Fibroblast of mammary gland (primary cell): Measurements from ENCODE around the gene DDX24.
A peak's percentile ranks its signal among the peaks of the same experiment; 100 is the strongest.

Source experiments
- DNase-seq: peaks from one replicate; pipeline ENCODE4 v3.0.0-alpha.2; 2010; ENCODE audit warnings: low read depth
- H3K4me3 ChIP-seq: 2 replicates; pipeline ENCODE4 v1.5.1; 2011; ENCODE audit warnings: low read depth, mild to moderate bottlenecking, low read length, moderate library complexity; ENCODE audit not compliant: control insufficient read depth
- CTCF ChIP-seq: conservative IDR thresholded peaks from 2 replicates; pipeline ENCODE4 v1.5.1; 2011; ENCODE audit warnings: low read depth, low read length, inconsistent platforms; ENCODE audit not compliant: control insufficient read depth, insufficient read depth

DDX24 gene

DNA sequence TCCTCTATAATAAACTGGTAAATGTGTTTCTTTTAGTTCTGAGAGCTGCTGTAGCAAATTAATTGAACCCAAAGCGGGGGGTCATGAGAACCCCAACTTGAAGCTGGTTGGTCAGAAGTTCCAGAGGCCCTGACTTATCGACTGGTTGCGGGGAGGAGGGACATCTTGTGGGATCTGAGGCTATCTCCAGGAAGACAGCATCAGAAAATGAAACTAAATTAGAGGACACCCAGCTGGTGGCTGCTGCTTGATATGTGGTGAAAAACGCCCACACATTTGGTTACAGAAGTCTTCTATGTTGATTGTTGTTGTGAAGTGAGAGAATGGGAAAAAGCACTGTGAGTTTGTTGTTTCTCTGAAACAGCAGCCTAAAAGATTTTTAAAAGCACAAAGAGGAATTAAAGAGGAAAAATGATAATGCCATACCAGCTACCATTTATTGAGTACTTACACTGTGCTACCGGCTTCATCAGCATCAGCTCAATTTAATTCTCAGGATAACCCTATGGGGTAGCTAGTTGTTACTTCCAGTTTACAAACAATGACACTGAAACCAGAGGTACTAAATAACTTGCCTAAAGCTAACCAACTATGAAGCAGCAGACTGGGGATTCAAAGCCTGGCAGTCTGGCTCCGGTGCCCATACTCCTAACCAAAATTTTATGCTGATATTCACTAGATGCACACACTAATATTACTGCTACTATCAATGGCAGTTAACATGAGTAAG is 24.3 kb downstream of the DDX24 start:
- no peak overlapping the region for H3K4me3 ChIP-seq
- no peak for DNase-seq
- no peak for TF ChIP-seq CTCF

DNA sequence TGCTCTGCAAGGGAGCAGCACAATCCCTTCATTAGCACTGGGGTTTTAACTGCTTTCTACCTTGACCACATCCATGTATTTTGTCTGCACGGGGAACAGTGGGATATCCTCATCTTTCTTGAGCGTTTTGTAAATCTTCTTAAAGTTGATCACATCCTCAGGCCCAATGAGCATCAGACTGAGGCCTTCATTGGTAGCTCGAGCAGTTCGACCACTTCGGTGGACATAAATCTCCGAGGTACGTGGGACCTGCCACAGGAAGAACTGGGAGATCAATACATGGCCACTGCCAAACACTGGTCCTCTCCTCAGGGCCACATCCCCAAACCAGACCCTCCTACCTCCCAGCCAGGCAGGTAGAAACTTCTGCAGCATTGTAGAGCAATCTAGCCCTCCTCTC is 26.1 kb downstream of the DDX24 start:
- DNase-seq: no peak
- no peak for TF ChIP-seq CTCF
- H3K4me3 ChIP-seq: no peak overlapping the region

DNA sequence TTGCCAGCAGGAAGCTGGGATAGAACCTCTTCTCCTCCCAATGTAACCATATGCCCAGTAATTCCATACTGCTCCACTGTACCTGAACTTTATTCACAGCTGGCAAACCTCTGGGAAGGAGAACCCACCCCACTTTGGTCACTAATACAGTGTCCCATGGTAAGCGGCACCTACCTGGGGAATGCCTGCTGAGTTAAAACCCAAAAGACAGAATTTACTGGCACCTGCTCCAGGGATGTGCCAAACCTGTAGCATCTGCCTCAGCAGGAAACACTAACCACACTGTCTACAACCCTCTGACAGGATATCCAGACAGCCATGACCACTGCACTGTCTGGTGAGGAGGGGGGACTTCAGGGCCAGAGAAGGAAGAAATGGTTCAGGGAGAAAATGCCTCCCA is 26.6 kb downstream of the DDX24 start:
- TF ChIP-seq CTCF: no peak
- DNase-seq: no peak
- H3K4me3 ChIP-seq: no peak overlapping the region

GRCh38 chr14:94052662-94053061 is 28.3 kb downstream of the DDX24 start:
- no peak for DNase-seq
- no peak overlapping the region for H3K4me3 ChIP-seq
- TF ChIP-seq CTCF: no peak

- H3K4me3 ChIP-seq: no peak overlapping the region
- no peak for DNase-seq
- TF ChIP-seq CTCF: no peak
Measured at GRCh38 chr14:94052199-94052598, 28.8 kb downstream of the DDX24 start.

GRCh38 chr14:94051779-94052178 is 29.2 kb downstream of the DDX24 start:
- DNase-seq: no peak
- H3K4me3 ChIP-seq: no peak overlapping the region
- TF ChIP-seq CTCF: no peak

- H3K4me3 ChIP-seq: no peak overlapping the region
- peak; percentile 71 for TF ChIP-seq CTCF
- DNase-seq: peak; percentile 65
Measured at GRCh38 chr14:94051115-94051514, 29.9 kb downstream of the DDX24 start.
